GM12892 (cell line): Measurements from ENCODE around the gene STXBP4.

ENCODE experiments used
- POLR2A ChIP-seq: IDR thresholded peaks from 2 replicates; pipeline ENCODE4 v1.6.1; 2011; ENCODE audit warnings: low read depth, low read length, control low read depth
- POLR2AphosphoS5 ChIP-seq: IDR thresholded peaks from 2 replicates; pipeline ENCODE4 v1.6.1; 2011; ENCODE audit warnings: low read depth, low read length, control low read depth

DNA sequence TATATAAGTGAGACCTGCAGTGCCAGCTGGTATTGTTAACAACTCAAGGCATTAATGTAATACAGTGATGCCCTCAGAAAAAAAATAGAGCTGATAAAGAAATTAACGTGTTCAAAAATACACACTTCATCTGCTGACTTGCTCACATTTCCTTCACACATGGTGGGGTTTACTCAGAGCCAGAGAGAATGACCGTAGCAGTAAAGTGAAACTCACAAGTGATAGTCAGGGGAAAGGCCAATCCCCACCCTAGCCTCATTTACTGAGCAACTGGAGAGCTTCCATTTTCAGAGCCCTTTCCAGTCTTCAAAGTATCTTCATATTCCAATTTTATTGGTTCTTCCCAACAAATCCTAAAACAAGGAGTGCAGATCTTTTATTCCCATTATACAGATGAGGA is 222.2 kb downstream of the STXBP4 start:
- TF ChIP-seq POLR2A (no peak), POLR2AphosphoS5 (no peak)
